Measurements from ENCODE around the gene PRKCD.

- TF ChIP-seq ZNF70 (CRISPR knock-in tag; IDR thresholded peaks at IDR 0.05) (no peak), SNAI2 (CRISPR knock-in tag; IDR thresholded peaks at IDR 0.05) (no peak), ZFP3 (CRISPR knock-in tag; IDR thresholded peaks at IDR 0.05) (no peak), PPARA (CRISPR knock-in tag; IDR thresholded peaks at IDR 0.05; ENCODE audit: borderline replicate concordance) (no peak), ARNTL (CRISPR knock-in tag; IDR thresholded peaks at IDR 0.05; ENCODE audit: borderline replicate concordance, low read depth) (no peak), BACH2 (CRISPR knock-in tag; IDR thresholded peaks at IDR 0.05; ENCODE audit: borderline replicate concordance) (no peak), ISL1 (CRISPR knock-in tag; IDR thresholded peaks at IDR 0.05) (no peak), ZNF8 (CRISPR knock-in tag; IDR thresholded peaks at IDR 0.05) (no peak), ZFP30 (CRISPR knock-in tag; IDR thresholded peaks at IDR 0.05) (no peak)
- TF ChIP-seq, protein P1, sequence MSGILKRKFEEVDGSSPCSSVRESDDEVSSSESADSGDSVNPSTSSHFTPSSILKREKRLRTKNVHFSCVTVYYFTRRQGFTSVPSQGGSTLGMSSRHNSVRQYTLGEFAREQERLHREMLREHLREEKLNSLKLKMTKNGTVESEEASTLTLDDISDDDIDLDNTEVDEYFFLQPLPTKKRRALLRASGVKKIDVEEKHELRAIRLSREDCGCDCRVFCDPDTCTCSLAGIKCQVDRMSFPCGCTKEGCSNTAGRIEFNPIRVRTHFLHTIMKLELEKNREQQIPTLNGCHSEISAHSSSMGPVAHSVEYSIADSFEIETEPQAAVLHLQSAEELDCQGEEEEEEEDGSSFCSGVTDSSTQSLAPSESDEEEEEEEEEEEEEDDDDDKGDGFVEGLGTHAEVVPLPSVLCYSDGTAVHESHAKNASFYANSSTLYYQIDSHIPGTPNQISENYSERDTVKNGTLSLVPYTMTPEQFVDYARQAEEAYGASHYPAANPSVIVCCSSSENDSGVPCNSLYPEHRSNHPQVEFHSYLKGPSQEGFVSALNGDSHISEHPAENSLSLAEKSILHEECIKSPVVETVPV (CRISPR knock-in tag; IDR thresholded peaks at IDR 0.05): no peak
- TF ChIP-seq, protein P2, sequence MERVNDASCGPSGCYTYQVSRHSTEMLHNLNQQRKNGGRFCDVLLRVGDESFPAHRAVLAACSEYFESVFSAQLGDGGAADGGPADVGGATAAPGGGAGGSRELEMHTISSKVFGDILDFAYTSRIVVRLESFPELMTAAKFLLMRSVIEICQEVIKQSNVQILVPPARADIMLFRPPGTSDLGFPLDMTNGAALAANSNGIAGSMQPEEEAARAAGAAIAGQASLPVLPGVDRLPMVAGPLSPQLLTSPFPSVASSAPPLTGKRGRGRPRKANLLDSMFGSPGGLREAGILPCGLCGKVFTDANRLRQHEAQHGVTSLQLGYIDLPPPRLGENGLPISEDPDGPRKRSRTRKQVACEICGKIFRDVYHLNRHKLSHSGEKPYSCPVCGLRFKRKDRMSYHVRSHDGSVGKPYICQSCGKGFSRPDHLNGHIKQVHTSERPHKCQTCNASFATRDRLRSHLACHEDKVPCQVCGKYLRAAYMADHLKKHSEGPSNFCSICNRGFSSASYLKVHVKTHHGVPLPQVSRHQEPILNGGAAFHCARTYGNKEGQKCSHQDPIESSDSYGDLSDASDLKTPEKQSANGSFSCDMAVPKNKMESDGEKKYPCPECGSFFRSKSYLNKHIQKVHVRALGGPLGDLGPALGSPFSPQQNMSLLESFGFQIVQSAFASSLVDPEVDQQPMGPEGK (CRISPR knock-in tag; IDR thresholded peaks at IDR 0.05; ENCODE audit: borderline replicate concordance): no peak
- TF ChIP-seq, protein P3, sequence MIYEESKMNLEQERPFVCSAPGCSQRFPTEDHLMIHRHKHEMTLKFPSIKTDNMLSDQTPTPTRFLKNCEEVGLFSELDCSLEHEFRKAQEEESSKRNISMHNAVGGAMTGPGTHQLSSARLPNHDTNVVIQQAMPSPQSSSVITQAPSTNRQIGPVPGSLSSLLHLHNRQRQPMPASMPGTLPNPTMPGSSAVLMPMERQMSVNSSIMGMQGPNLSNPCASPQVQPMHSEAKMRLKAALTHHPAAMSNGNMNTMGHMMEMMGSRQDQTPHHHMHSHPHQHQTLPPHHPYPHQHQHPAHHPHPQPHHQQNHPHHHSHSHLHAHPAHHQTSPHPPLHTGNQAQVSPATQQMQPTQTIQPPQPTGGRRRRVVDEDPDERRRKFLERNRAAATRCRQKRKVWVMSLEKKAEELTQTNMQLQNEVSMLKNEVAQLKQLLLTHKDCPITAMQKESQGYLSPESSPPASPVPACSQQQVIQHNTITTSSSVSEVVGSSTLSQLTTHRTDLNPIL (CRISPR knock-in tag; IDR thresholded peaks at IDR 0.05; ENCODE audit: low read depth): no peak
Measured at GRCh38 chr3:53114412-53115074, 46.5 kb upstream of the PRKCD start.

Measured in SK-N-SH treated with all-trans-retinoic acid at 6 μM for 48 hours (cell line).